GM21717 (cell line): ENCODE data around the gene UAP1.

ENCODE experiments used
- ATAC-seq: cut with Tn5 transposase; IDR thresholded peaks from one replicate; pipeline ENCODE4 v1.9.1; 2021; ENCODE audit warnings: mild to moderate bottlenecking, moderate library complexity; ENCODE audit not compliant: unreplicated experiment

The UAP1 gene

GRCh38 chr1:162561616-162562469 is at the start of gene UAP1:
TSS of gene UAP1 (plus strand) at chr1:162561722. CDS start at chr1:162566069, 4,347 bp downstream.
- ATAC-seq: peak; percentile 41

GRCh38 chr1:162527314-162527713 is 34.2 kb upstream of the UAP1 start:
- ATAC-seq: no peak

DNA sequence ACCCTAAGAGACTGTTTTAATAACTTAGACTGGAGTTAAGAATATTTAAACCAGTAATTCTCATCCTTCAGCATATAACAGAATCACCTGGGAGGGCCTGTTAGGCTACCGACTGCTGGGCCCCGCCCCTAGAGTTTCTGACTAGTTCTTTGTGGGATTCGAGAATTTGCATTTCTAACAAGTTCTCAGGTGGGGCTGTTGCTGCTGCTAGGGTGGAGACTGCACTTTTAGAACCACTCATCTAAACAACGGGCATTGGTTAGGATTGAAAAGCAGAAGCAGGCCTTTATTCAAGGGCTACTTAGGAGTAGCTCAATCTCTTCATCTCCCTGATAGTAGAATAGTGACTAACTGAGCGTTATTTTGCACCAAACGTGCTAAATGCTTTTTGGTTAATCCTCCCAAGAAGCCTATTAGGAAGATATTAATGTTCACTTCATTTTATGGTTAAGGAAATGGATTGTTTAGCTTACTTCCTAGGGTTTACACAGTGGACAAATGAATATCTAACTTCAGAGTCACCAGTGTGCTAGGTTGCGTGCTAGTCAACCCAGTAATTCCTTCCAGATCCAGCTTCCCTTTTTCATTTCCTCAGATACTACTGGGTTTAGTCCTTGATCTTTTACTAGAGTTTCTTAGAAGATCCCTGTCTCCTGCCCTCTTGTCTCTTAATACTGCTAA is 31.1 kb upstream of the UAP1 start:
- ATAC-seq: peak; percentile 97

- ATAC-seq: no peak
Observed at GRCh38 chr1:162530988-162531319, 30.6 kb upstream of the UAP1 start.

GRCh38 chr1:162535501-162535900 is 26.0 kb upstream of the UAP1 start:
- no peak for ATAC-seq

DNA sequence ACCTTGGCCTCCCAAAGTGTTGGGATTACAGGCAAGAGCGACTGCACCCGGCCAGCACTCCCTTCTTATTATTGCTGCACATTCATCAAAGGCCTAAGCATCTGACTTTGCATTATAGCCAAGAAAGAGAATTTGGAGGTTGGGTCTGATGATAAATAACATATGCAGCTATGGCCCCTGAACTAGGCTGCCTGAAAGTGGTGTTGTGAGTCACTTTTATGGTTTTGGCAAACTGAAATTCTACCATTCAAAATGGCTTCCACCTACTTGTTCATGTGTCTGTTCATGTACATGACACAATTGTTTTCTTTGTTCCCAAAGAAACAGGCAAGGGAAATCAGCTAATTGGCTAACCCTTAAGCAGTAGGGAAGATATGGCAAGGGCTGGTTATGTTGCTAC is 25.0 kb upstream of the UAP1 start:
- ATAC-seq: no peak

GRCh38 chr1:162537216-162537615 is 24.3 kb upstream of the UAP1 start:
- ATAC-seq: no peak

DNA sequence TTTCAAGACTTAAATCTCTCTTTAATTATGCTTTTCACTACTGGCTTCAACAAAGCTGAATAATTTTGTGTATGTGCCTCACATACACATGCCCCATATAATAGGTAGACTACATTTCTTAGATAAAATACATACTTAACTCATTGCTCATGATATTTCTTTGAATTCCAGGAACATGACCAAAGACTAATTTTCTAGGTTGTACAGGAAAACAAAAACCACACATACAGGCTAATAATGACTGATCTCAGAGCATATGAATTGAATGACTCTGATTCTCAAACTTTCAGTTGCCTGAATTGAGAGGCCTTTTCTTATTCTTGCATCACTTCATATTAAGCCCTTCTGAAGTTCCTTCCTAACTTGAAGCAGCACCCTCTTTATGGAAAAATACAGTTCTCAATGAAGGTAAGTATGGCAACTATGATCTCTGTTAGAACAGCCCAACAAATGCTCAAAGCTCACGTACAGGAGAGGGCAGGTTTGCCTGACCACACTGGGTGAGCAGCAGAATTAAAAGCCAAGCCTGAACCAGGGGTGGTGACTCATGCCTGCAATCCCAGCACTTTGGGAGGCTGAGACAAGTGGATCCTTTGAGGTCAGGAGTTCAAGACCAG is 22.6 kb upstream of the UAP1 start:
- no peak for ATAC-seq

DNA sequence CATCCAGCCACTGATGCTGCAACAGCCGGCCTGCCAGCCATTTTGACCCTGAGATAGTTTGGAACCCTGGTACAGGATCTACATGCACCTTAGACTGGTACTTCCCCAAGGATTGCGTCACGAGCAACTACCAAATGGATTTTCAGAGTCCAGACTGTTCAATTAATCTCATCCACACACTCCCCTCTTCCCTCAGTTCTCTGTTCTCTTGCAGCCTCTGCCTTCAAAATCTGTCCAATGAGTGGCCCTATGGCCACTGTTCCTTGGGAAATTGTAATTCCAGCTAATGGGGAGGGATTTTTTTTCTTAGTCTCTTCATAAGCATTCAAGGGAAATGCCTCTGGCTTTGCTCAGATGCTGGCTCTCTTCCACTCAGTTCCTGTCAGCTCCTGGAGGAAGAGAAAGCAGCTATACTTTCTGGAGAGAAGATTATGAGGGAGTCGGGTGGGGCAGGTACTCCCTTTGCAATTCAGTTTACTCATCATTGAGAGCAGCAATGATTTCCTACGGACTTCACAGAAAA is 19.8 kb upstream of the UAP1 start:
- no peak for ATAC-seq

DNA sequence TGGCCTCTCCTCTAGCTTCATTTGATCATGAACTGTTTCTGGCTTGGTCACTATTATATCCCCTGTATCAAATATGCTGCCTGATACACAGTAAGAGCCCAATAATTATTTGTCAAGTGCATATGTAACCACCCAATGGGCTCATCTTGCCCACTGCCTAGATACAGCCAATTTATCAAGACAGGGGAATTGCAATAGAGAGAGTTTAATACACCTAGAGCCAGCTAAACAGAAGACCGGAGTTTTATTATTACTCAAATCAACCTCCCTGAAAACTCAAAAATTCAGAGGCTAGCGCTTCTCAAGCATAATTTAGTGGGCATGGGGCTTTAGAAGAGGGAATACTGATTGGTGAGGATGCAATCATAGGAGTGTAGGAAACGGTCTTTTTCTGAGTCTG is 18.3 kb upstream of the UAP1 start:
- ATAC-seq: no peak

DNA sequence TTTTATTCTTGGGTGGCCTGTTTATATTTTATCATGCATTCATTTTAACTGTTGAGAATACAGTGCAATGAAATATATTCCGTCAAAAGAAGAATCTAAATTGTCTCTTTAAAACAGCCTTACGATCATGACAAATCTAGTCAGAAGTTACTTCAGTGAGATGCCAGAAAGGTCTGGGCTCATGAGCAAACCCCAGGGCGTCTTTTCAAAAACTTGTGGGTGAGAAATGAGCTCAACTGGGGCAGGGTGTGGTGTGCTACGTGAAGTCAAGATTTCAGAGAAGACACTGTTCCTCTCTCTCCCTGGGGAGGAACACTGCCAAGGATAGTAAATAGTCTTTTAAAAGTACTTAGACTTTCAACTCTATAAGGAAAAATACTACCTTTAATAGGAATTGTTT is 13.4 kb upstream of the UAP1 start:
- no peak for ATAC-seq

GRCh38 chr1:162549001-162549400 is 12.5 kb upstream of the UAP1 start:
- no peak for ATAC-seq

DNA sequence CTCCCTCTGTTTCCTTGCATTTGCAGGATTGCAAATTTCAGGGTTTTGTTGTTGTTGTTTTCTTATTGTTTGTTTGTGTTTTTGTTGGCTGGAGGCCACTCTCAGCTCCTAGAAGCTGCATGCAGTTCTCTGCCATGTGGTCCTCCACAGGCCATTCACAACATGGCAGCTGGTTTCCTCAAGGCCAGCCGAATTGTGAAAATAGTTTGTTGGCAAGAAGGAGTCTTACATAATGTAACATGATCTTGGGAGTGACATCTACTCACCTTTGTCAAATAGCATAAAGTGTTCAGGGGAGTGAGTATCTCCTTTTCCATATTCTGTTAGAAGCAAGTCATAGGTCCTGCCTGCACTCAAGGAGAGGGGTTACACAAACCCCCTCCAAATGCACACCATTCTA is 10.6 kb upstream of the UAP1 start:
- ATAC-seq: no peak

DNA sequence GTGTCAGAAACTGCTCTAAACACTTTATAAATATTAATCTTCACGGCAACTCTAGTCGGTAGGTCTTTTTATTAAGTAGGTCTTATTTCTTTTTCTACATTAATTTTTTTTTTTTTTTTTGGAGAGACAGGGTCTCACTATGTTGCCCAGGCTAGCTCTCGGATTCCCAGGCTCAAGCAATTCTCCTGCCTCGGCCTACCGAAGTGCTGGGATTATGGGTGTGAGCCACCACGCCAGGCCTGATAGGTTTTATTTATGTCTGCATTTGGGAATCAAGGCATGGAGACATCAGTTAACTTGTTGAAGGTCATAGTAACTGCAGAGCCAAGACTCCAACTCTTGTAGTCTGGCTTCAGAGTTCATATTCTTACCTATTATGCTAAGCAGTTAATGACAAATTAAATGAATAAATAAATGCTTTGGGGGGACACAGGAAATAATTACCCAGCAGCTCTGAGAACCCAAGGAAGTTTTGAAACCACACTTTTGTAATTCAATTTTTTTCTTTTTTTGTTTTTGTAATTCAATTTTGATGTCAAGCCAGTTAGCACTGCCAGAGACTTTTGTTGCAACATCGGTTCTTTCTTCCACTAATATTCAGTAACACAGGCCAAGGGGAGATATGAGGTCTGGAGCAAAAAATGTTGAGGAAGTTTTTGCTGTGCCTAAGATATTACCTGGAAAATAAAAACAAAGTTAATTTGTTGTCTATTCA is 9.4 kb upstream of the UAP1 start:
- no peak for ATAC-seq

DNA sequence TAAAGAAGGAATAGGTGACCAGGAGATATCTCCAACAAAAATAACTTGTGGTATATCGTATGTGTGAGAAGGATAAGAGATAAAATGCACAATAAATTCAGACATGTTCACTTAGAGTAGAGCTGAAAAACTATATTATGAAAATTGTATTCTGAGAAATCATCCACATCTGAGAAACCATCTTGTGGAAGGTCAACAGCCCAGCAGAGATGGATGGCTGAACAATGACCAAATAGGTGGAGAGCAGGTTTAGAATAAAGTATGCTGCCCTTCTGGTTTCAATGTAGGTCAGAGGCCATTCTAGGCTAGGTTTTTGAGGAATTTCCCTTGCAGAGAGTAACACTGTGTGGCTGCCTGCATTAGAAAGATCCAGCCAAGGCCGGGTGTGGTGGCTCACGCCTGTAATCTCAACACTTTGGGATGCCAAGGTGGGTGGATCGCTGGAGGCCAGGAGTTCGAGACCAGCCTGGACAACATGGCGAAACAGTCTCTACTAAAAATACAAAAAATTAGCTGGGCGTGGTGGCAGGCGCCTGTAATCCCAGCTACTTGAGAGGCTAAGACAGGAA is 8.8 kb upstream of the UAP1 start:
- no peak for ATAC-seq

GRCh38 chr1:162554258-162554657 is 7.3 kb upstream of the UAP1 start:
- no peak for ATAC-seq

GRCh38 chr1:162557536-162557935 is 4.0 kb upstream of the UAP1 start:
- ATAC-seq: no peak

DNA sequence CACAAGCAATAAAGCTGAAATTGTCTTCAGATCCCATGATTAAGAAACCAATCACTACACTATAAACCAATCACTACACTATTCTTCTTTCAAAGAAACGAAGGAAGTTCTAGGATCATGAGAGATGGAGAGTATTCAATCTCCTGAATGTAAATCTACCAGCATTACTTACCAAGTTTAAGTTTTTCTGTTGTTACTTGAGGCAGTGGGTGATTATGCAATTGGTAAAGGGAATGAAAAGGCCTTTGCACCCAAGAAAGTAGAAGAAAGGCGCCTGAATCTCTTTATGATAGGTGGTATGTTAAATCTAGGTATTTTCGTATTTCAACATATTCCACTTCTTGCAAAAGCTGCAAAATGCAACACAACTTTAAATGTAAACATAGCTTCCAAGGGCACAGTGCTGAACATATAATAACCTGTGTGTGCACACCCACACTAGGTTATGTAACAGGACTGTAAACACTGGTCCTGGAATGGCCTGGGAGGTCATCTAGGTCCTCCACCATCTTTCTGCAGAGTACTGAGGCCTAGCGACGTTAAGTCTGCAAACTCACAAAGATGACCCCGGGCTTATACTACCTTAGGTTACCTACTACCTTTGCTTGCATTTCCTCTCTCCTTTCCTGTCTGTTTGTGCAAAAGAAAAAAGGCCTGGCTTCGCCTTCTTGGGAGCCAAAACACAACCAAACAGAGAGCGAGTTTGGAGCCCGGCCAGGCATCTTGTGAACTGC is 1.1 kb upstream of the UAP1 start:
- ATAC-seq: no peak

DNA sequence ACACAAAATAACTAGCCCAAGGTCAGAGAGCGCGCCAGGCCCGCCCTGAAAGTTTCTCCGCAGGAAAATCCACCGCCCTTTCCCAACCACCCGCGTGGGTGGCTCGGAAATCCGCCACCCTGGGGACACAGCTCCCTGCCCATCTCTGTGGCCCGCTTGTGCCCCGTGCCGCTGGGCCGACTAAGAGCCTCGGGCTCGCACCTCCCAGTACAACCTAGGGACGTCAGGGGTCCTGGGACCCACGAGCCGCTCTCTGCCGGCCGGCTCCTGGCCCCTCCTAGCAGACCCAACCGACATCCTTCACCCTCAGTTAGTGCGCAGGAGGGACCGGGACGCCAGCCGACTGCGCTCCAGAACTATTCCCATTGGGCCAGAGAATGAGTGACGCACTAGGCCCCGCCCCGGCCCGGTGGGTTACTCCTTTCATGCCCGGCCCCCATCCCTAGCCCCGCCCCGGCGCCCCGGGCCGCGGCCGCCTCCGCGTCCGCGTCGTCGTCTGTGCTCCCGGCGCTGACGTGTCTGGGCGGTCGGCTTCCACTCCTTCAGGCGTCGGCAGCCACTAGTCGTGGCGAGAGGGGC is 396 bp upstream of the UAP1 start:
- ATAC-seq: peak; percentile 95

- no peak for ATAC-seq
Observed at GRCh38 chr1:162562470-162562828, 927 bp downstream of the UAP1 start.
